Liver (tissue), 9 donors: ENCODE data around the gene TRNT1. TPM values are rescaled to one million over a fixed set of nuclear protein-coding genes. Genes with fewer than 3 reads are reported as not detected.

Source experiments
- DNase-seq: peaks from one replicate; pipeline ENCODE4 v3.0.0-alpha.2; 2017; ENCODE audit warnings: low spot score
- H3K27ac ChIP-seq, 2 donors: one replicate each; pipeline ENCODE4 v1.7.0; 2013; ENCODE audit warnings: inconsistent platforms in 2 of 2, low read length in 2 of 2, control low read depth in 1 of 2, low read depth in 1 of 2, mild to moderate bottlenecking in 1 of 2
- H3K27me3 ChIP-seq, 4 donors: one replicate each; pipeline versions ENCODE4 v1.6.1 to v1.7.0; 2013; ENCODE audit warnings: low read length in 3 of 4, inconsistent platforms in 1 of 4, mild to moderate bottlenecking in 1 of 4, moderate library complexity in 1 of 4; ENCODE audit not compliant: control insufficient read depth in 4 of 4, insufficient read depth in 4 of 4
- H3K36me3 ChIP-seq, 4 donors: one replicate each; pipeline versions ENCODE4 v1.6.1 to v1.7.0; 2013; ENCODE audit warnings: low read length in 3 of 4, mild to moderate bottlenecking in 3 of 4, low read depth in 1 of 4, moderate library complexity in 1 of 4; ENCODE audit not compliant: control insufficient read depth in 4 of 4, insufficient read depth in 3 of 4
- H3K4me1 ChIP-seq, 4 donors: one replicate each; pipeline versions ENCODE4 v1.6.1 to v1.7.0; 2013; ENCODE audit warnings: low read length in 3 of 4, mild to moderate bottlenecking in 3 of 4, moderate library complexity in 1 of 4; ENCODE audit not compliant: control insufficient read depth in 4 of 4, insufficient read depth in 4 of 4
- H3K4me3 ChIP-seq, 3 donors: one replicate each; pipeline versions ENCODE4 v1.6.1 to v1.7.0; 2013; ENCODE audit warnings: low read length in 3 of 3, control low read depth in 1 of 3, low read depth in 1 of 3, mild to moderate bottlenecking in 1 of 3
- H3K9ac ChIP-seq, 2 donors: one replicate each; pipeline ENCODE4 v1.7.0; 2013; ENCODE audit warnings: low read length in 2 of 2, mild to moderate bottlenecking in 2 of 2, moderate library complexity in 2 of 2, control low read depth in 1 of 2, low read depth in 1 of 2
- H3K9me3 ChIP-seq, 4 donors: one replicate each; pipeline versions ENCODE4 v1.6.1 to v1.7.0; 2013; ENCODE audit warnings: low read length in 3 of 4; ENCODE audit not compliant: control insufficient read depth in 4 of 4
- ATF3 ChIP-seq: IDR thresholded peaks from 2 replicates; pipeline ENCODE4 v1.6.1; 2016; ENCODE audit warnings: antibody characterized with exemption
- CTCF ChIP-seq: fragments of 150-350 bp; IDR thresholded peaks from 2 replicates; pipeline ENCODE4 v1.5.1; 2017; ENCODE audit warnings: improper control_type of control experiment, low read depth, low read length; ENCODE audit not compliant: missing input control
- EGR1 ChIP-seq, 2 donors: IDR thresholded peaks; 2 replicates each; pipeline ENCODE4 v1.6.1; 2016 to 2018; ENCODE audit warnings: antibody characterized with exemption in 2 of 2, low read depth in 2 of 2
- FOXA1 ChIP-seq: IDR thresholded peaks from 2 replicates; pipeline ENCODE4 v1.6.1; 2016; ENCODE audit warnings: antibody characterized with exemption
- FOXA2 ChIP-seq: IDR thresholded peaks from 2 replicates; pipeline ENCODE4 v1.6.1; 2016; ENCODE audit warnings: antibody characterized with exemption
- GABPA ChIP-seq, 2 donors: IDR thresholded peaks in 1 of 2; conservative IDR thresholded peaks in 1 of 2; 2 replicates each; pipeline ENCODE4 v1.6.1; 2016; ENCODE audit warnings: antibody characterized with exemption in 2 of 2, mild to moderate bottlenecking in 1 of 2, moderate library complexity in 1 of 2
- HNF4A ChIP-seq, 2 donors: conservative IDR thresholded peaks; 2 replicates each; pipeline ENCODE4 v1.6.1; 2016; ENCODE audit warnings: antibody characterized with exemption in 2 of 2, mild to moderate bottlenecking in 2 of 2
- JUND ChIP-seq, 2 donors: IDR thresholded peaks; 2 replicates each; pipeline ENCODE4 v1.6.1; 2016; ENCODE audit warnings: antibody characterized with exemption in 2 of 2
- MAX ChIP-seq: IDR thresholded peaks from 2 replicates; pipeline ENCODE4 v1.6.1; 2016; ENCODE audit warnings: antibody characterized with exemption
- NR2F2 ChIP-seq: IDR thresholded peaks from 2 replicates; pipeline ENCODE4 v1.6.1; 2016; ENCODE audit warnings: antibody characterized with exemption
- RAD21 ChIP-seq, 2 donors: IDR thresholded peaks; 2 replicates each; pipeline ENCODE4 v1.6.1; 2016; ENCODE audit warnings: antibody characterized with exemption in 2 of 2, mild to moderate bottlenecking in 2 of 2
- TAF1 ChIP-seq: conservative IDR thresholded peaks from 2 replicates; pipeline ENCODE4 v1.6.1; 2016; ENCODE audit warnings: antibody characterized with exemption, mild to moderate bottlenecking
- YY1 ChIP-seq: IDR thresholded peaks from 2 replicates; pipeline ENCODE4 v1.6.1; 2016; ENCODE audit warnings: antibody characterized with exemption, mild to moderate bottlenecking
- ZBTB33 ChIP-seq: IDR thresholded peaks from 2 replicates; pipeline ENCODE4 v1.6.1; 2016; ENCODE audit warnings: antibody characterized with exemption
- WGBS: extraction: QIAGEN DNeasy Blood & Tissue Kit; methylation state at CpG from one replicate; pipeline ENCODE4 v1.1.7; 2013; 5-methylcytosine and 5-hydroxymethylcytosine counted together
- polyA plus RNA-seq, 2 donors: library from polyadenylated mRNA; stranded (reverse) in 1 of 2; unstranded in 1 of 2; fragments of 200-250 nt in 1 of 2; fragments of >200 nt in 1 of 2; fragmentation: Nextera tagmentation in 1 of 2; extraction: Ambion mirVana in 1 of 2; gene quantifications; one replicate each; pipeline versions ENCODE4 v1.2.1 to v1.2.3, GENCODE V29; 2013 to 2015
- total RNA-seq, 2 donors: library from RNA; depleted of rRNA; stranded (reverse); fragments of >200 nt; gene quantifications; one replicate each; pipeline ENCODE4 v1.2.3, GENCODE V29; 2014
- donor health status: healthy.
- donor health status: healthy.
- donor health status: healthy.
- donor health status: healthy.
- donor health status: healthy.

TRNT1 gene
- total and polyA plus RNA-seq, 4 donors = 6.4 to 18.2 (median 11.3) TPM

GRCh38 chr3:3165241-3165640 lies 38.5 kb downstream of the TRNT1 start:
- H3K4me3 ChIP-seq = no peak overlapping the region
- H3K4me1 ChIP-seq = no peaks in the 10 kb centered on the region
- H3K9ac ChIP-seq = no peak overlapping the region
- DNase-seq = no peak
- H3K27me3 ChIP-seq = no peaks in the 10 kb centered on the region
- no peak for TF ChIP-seq MAX
- no peak for TF ChIP-seq HNF4A (conservative IDR thresholded peaks at IDR 0.05)
- TF ChIP-seq NR2F2 = no peak
- TF ChIP-seq ZBTB33 = no peak
- TF ChIP-seq ATF3 = no peak
- no peak for TF ChIP-seq RAD21 (IDR thresholded peaks at IDR 0.05)
- H3K9me3 ChIP-seq = no peaks in the 10 kb centered on the region
- H3K27ac ChIP-seq = no peak overlapping the region
- peaks cover 5 to 74% (median 54%) of the 10 kb centered on the region in 4 donors for H3K36me3 ChIP-seq
- WGBS = 63% methylated on average over 3 of the region's 3 CpGs

- no peaks in the 10 kb centered on the region for H3K9me3 ChIP-seq
- DNase-seq = no peak
- no peak overlapping the region for H3K9ac ChIP-seq
- TF ChIP-seq EGR1 (IDR thresholded peaks at IDR 0.05; ENCODE audit: low read depth in 2 of 2) = no peak
- no peak for TF ChIP-seq FOXA2
- TF ChIP-seq GABPA (IDR thresholded peaks at IDR 0.05 in 1 of 2, conservative IDR thresholded peaks at IDR 0.05 in 1 of 2) = no peak
- TF ChIP-seq FOXA1 = no peak
- no peak for TF ChIP-seq TAF1
- no peak for TF ChIP-seq YY1
- TF ChIP-seq CTCF = no peak
- TF ChIP-seq MAX = no peak
- no peak for TF ChIP-seq ATF3
- no peak for TF ChIP-seq HNF4A (conservative IDR thresholded peaks at IDR 0.05)
- no peak overlapping the region for H3K4me3 ChIP-seq
- no peak overlapping the region for H3K27ac ChIP-seq
- H3K36me3 ChIP-seq = peaks cover 5 to 74% (median 56%) of the 10 kb centered on the region in 4 donors
- WGBS = 97% methylated on average over 3 of the region's 3 CpGs
- no peaks in the 10 kb centered on the region for H3K27me3 ChIP-seq
- no peaks in the 10 kb centered on the region for H3K4me1 ChIP-seq
Measured at GRCh38 chr3:3165650-3166049, 38.9 kb downstream of the TRNT1 start.

GRCh38 chr3:3170998-3171397 lies 44.3 kb downstream of the TRNT1 start:
- no peak for DNase-seq
- H3K9me3 ChIP-seq = no peaks in the 10 kb centered on the region
- peaks cover 0 to 23% (median 20%) of the 10 kb centered on the region in 4 donors for H3K4me1 ChIP-seq
- no peak overlapping the region for H3K27ac ChIP-seq
- WGBS = 61% methylated on average over 5 of the region's 5 CpGs
- H3K9ac ChIP-seq = no peak overlapping the region
- TF ChIP-seq RAD21 (IDR thresholded peaks at IDR 0.05) = peak; percentile 47 to 68
- no peak for TF ChIP-seq JUND (IDR thresholded peaks at IDR 0.05)
- H3K4me3 ChIP-seq = no peak overlapping the region
- H3K27me3 ChIP-seq = no peaks in the 10 kb centered on the region
- peaks cover 10 to 54% (median 39%) of the 10 kb centered on the region in 4 donors for H3K36me3 ChIP-seq
